HG02885 (cell line): ENCODE results near the gene FAM163B.

ENCODE experiments used
- ATAC-seq: cut with Tn5 transposase; IDR thresholded peaks from one replicate; pipeline ENCODE4 v1.9.1; 2021; ENCODE audit warnings: mild to moderate bottlenecking; ENCODE audit not compliant: unreplicated experiment, poor library complexity

FAM163B gene

GRCh38 chr9:133609311-133610098, at the start of gene FAM163B:
Gene FAM163B, minus strand, starts transcription at chr9:133609389. Its CDS starts 29,166 bp downstream, at chr9:133580223.
- ATAC-seq: no peak

DNA sequence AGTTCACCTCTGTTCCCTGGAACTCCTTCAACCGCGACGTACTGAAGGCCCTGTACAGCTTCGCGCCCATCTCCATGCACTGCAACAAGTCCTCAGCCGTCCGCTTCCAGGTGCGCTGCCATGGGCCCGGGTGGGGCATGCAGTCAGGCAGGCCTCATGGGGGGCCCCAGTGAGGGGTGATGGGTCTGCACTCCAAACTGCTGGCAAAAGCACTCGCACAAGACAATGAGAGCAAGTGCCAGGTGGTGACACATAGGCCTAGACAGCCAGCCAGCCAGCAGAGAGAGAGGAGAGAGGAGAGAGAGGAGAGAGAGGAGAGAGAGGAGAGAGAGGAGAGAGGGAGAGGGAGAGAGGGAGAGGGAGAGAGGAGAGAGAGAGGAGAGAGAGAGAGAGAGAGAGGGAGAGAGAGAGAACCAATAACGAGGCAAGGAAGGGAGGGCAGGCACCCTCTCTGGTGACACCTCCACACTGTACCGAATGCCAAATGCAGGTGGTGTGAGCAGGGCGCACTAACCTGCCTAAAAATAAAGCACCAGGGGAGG, 48.0 kb upstream of the FAM163B start:
- ATAC-seq: no peak

DNA sequence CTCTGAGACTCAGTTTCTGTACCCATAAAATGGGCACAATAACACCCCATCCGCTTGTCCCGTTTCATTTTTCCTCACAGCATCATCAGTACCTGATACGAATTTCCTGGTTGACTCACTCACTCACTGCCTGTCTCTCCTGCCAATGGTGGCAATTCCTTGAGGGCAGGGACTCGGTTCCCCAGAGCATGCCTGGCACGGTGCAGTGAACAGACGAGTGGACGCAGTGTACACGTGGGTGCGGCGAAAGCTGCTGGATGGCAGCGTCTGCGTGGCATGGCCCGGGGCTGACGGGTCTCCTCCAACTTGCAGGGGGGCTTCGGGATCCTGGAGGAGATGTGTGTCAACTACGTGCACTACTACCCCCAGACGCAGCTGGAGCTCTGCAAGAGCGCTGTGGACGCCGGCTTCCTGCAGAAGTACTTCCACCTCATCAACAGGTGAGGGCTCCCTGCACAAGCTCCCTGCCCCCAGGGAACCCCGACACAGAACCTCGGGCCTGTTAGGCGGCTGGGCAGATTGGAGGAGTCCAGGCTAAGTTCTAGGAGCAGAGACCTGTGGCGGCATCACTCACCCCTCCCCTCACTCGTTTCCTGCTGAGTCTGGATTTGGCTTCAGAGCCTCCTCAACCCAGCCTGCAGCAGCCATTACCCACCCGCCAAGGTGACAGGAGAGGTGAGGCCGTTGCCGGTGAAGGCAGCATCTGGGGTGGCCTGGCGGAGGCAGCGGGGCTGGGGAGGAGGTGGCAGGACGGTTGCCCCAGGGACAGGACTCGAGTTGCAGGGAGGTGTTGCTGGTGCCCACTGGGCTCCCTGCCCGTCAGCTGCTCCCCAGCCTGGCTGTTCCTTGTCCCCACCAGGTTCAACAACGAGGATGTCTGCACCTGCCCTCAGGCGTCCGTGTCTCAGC, 47.3 kb upstream of the FAM163B start:
- ATAC-seq: no peak

DNA sequence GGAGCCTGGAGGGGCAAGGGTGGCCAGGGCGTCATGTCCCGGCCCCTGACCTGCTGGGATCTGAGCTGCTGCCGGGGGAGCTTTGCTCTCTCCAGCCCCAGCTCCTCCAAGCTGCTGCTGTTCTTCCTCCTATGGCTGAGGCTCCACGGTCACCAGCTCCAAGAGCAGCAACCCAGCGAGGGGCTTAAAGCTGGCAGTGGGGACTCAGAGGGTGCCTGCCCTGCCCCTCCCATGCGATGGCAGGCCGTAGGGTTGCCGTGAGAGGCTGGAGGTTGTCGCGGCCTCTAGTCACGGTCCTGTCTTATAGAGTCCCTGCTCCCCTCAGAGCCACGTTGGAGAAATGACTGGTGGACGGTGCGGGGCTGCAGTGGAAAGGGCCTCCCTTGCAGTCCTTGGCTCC, 46.5 kb upstream of the FAM163B start:
- no peak for ATAC-seq

- ATAC-seq: no peak
These were observed 45.8 kb upstream of the FAM163B start for GRCh38 chr9:133654736-133655657.

GRCh38 chr9:133653638-133654037, 44.4 kb upstream of the FAM163B start:
- no peak for ATAC-seq

- ATAC-seq: no peak
These were observed 40.8 kb upstream of the FAM163B start for GRCh38 chr9:133650026-133650425.

GRCh38 chr9:133649194-133649593, 40.0 kb upstream of the FAM163B start:
- no peak for ATAC-seq

GRCh38 chr9:133647765-133648469, 38.7 kb upstream of the FAM163B start:
- ATAC-seq: no peak

GRCh38 chr9:133647148-133647547, 38.0 kb upstream of the FAM163B start:
- no peak for ATAC-seq

DNA sequence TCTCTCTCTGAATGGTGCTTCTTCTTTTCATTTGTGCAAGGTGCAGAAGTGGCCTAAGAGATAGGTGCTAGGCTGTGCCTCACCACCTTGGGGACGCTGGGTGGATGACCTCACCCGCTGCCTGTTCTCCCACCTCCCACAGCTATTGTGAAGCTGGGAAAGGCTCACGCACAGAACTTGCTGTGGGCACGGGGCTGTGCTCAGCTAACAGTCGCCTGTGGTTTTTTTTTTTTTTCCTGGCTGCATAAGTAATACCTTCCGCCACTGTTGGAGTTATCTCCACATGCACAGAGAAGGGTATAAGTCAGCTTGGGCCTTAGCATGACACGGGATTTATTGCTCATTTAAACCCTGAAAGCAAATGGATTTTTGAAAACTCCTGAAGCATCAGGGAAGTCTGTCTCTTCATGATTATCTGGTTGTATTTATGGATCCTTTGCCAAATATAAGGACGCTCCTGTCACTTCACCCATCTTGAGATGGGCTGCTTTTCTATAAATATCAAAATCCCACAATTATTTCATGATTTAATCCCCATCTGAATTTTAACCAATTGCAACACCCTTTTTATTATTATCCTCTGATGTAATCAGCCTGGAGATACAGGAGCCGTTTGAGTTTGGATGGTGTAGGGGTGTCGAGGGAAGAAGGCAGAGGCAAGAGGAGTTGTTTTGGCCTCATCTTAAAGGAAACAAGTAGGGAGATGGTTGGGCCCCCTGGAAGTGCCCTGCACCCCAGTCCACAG, 36.0 kb upstream of the FAM163B start:
- ATAC-seq: no peak

GRCh38 chr9:133643978-133644760, 35.0 kb upstream of the FAM163B start:
- no peak for ATAC-seq

DNA sequence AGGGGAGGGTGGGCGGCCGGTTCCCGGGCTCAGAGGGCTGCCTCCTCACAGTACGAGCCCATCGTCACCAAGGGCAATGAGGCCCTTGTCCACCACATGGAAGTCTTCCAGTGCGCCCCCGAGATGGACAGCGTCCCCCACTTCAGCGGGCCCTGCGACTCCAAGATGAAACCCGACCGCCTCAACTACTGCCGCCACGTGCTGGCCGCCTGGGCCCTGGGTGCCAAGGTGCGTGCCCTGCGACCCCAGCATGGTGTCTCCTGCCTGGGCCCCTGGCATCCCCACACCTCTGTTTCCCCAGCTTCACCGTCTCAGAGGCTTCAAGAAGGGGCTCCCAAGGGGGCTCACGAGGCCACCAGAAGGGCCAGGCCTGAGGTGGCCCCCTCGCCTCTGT, 34.2 kb upstream of the FAM163B start:
- ATAC-seq: no peak

GRCh38 chr9:133642708-133643361, 33.6 kb upstream of the FAM163B start:
- ATAC-seq: no peak

DNA sequence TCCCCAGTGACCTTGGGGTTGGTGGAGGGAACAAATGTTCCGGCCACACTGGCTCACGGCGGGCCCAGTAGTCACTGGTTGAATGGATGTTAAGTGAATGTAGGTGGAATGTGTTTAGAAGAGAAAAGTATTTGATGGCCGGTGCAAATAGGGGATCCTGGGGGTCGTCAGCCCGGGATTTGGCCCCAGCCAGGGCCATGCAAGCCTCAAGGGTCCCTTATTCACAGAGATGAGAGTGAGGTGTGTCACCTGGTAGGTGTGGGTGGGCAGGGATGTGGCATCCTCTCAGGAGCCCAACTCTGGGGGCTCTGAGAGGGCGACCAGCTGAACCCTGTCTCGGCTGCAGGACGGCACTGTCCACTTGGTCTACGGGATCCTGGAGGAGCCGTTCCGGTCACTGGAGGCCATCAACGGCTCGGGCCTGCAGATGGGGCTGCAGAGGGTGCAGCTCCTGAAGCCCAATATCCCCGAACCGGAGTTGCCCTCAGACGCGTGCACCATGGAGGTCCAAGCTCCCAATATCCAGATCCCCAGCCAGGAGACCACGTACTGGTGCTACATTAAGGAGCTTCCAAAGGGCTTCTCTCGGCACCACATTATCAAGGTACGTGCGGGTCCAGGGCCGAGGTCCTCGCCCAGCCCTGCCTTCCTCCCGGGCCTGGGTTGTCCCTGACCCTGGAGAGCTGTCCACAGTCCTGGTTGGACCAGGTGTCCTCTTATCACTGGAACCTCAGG, 32.8 kb upstream of the FAM163B start:
- ATAC-seq: no peak

GRCh38 chr9:133641396-133641655, 32.1 kb upstream of the FAM163B start:
- ATAC-seq: no peak
